Muscle layer of colon (tissue), 2 donors: ENCODE measurements around the gene PALLD.

Experiments
- H3K27ac ChIP-seq: one replicate; pipeline ENCODE4 v1.7.0; 2013; ENCODE audit warnings: low read depth, mild to moderate bottlenecking, low read length, moderate library complexity
- H3K27me3 ChIP-seq, 2 donors: one replicate each; pipeline ENCODE4 v1.7.0; 2013; ENCODE audit warnings: low read length in 2 of 2, mild to moderate bottlenecking in 2 of 2; ENCODE audit not compliant: insufficient read depth in 2 of 2, control insufficient read depth in 1 of 2
- H3K36me3 ChIP-seq: one replicate; pipeline ENCODE4 v1.7.0; 2013; ENCODE audit warnings: mild to moderate bottlenecking, low read length; ENCODE audit not compliant: insufficient read depth
- H3K4me1 ChIP-seq: one replicate; pipeline ENCODE4 v1.7.0; 2013; ENCODE audit warnings: mild to moderate bottlenecking, low read length; ENCODE audit not compliant: insufficient read depth
- H3K4me3 ChIP-seq, 2 donors: one replicate each; pipeline ENCODE4 v1.7.0; 2013; ENCODE audit warnings: low read length in 2 of 2, low read depth in 1 of 2, mild to moderate bottlenecking in 1 of 2, moderate library complexity in 1 of 2
- H3K9ac ChIP-seq: one replicate; pipeline ENCODE4 v1.7.0; 2013; ENCODE audit warnings: low read length
- H3K9me3 ChIP-seq: one replicate; pipeline ENCODE4 v1.7.0; 2013; ENCODE audit warnings: mild to moderate bottlenecking, low read length
- donor health status: abdominal sarcoma.
- donor health status: Adenocarcinoma of cecum.

PALLD gene

GRCh38 chr4:168614281-168615057 lies 117.6 kb downstream of the PALLD start:
- no peaks in the 10 kb centered on the region for H3K36me3 ChIP-seq

GRCh38 chr4:168615294-168616065 lies 118.6 kb downstream of the PALLD start:
- Histone ChIP-seq H3K4me1 (peaks cover 5% of the 10 kb centered on the region), H3K9ac (no peak overlapping the region), H3K9me3 (no peaks in the 10 kb centered on the region), H3K4me3 (no peak overlapping the region), H3K27me3 (no peaks in the 10 kb centered on the region), H3K27ac (no peak overlapping the region), H3K36me3 (no peaks in the 10 kb centered on the region)

More at GRCh38 chr4:168614281-168615057, 117.6 kb downstream of the PALLD start:
- no peaks in the 10 kb centered on the region for H3K4me1 ChIP-seq
- H3K4me3 ChIP-seq, result no peak overlapping the region
- no peak overlapping the region for H3K9ac ChIP-seq
- H3K9me3 ChIP-seq, result no peaks in the 10 kb centered on the region
- H3K27me3 ChIP-seq, result no peaks in the 10 kb centered on the region
- H3K27ac ChIP-seq, result no peak overlapping the region

- no peak overlapping the region for H3K27ac ChIP-seq
Measured at GRCh38 chr4:168618577-168619265, 121.9 kb downstream of the PALLD start.

GRCh38 chr4:168619266-168619631 lies 122.4 kb downstream of the PALLD start:
- no peak overlapping the region for H3K4me3 ChIP-seq
- H3K4me1 ChIP-seq, result peaks cover 21% of the 10 kb centered on the region
- H3K9ac ChIP-seq, result no peak overlapping the region
- H3K27me3 ChIP-seq, result no peaks in the 10 kb centered on the region
- H3K36me3 ChIP-seq, result no peaks in the 10 kb centered on the region
- no peak overlapping the region for H3K27ac ChIP-seq
- no peaks in the 10 kb centered on the region for H3K9me3 ChIP-seq

More at GRCh38 chr4:168618577-168619265, 121.9 kb downstream of the PALLD start:
- no peak overlapping the region for H3K9ac ChIP-seq
- no peaks in the 10 kb centered on the region for H3K9me3 ChIP-seq
- peaks cover 21% of the 10 kb centered on the region for H3K4me1 ChIP-seq
- no peaks in the 10 kb centered on the region for H3K27me3 ChIP-seq
- H3K36me3 ChIP-seq, result no peaks in the 10 kb centered on the region
- no peak overlapping the region for H3K4me3 ChIP-seq

- Histone ChIP-seq H3K27me3 (no peaks in the 10 kb centered on the region), H3K4me1 (peaks cover 21% of the 10 kb centered on the region), H3K4me3 (no peak overlapping the region), H3K9ac (no peak overlapping the region), H3K27ac (no peak overlapping the region), H3K36me3 (no peaks in the 10 kb centered on the region), H3K9me3 (no peaks in the 10 kb centered on the region)
Measured at GRCh38 chr4:168621806-168622589, 125.1 kb downstream of the PALLD start.

GRCh38 chr4:168622600-168622999 lies 125.7 kb downstream of the PALLD start:
- Histone ChIP-seq H3K4me3 (no peak overlapping the region), H3K27me3 (no peaks in the 10 kb centered on the region), H3K9me3 (no peaks in the 10 kb centered on the region), H3K4me1 (peaks cover 21% of the 10 kb centered on the region), H3K9ac (no peak overlapping the region), H3K36me3 (no peaks in the 10 kb centered on the region), H3K27ac (no peak overlapping the region)

GRCh38 chr4:168623011-168623410 lies 126.2 kb downstream of the PALLD start:
- H3K36me3 ChIP-seq, result no peaks in the 10 kb centered on the region

GRCh38 chr4:168623484-168623883 lies 126.6 kb downstream of the PALLD start:
- no peak overlapping the region for H3K27ac ChIP-seq
- no peaks in the 10 kb centered on the region for H3K36me3 ChIP-seq
- no peaks in the 10 kb centered on the region for H3K27me3 ChIP-seq
- peaks cover 21% of the 10 kb centered on the region for H3K4me1 ChIP-seq
- H3K9ac ChIP-seq, result no peak overlapping the region
- H3K4me3 ChIP-seq, result no peak overlapping the region
- H3K9me3 ChIP-seq, result no peaks in the 10 kb centered on the region

More at GRCh38 chr4:168623011-168623410, 126.2 kb downstream of the PALLD start:
- Histone ChIP-seq H3K9me3 (no peaks in the 10 kb centered on the region), H3K4me1 (peaks cover 21% of the 10 kb centered on the region), H3K4me3 (no peak overlapping the region), H3K27me3 (no peaks in the 10 kb centered on the region), H3K27ac (no peak overlapping the region), H3K9ac (no peak overlapping the region)

GRCh38 chr4:168628251-168628650 lies 131.4 kb downstream of the PALLD start:
- Histone ChIP-seq H3K9ac (no peak overlapping the region), H3K9me3 (no peaks in the 10 kb centered on the region), H3K4me1 (no peaks in the 10 kb centered on the region), H3K36me3 (no peaks in the 10 kb centered on the region), H3K4me3 (no peak overlapping the region), H3K27me3 (no peaks in the 10 kb centered on the region), H3K27ac (no peak overlapping the region)

- Histone ChIP-seq H3K27ac (no peak overlapping the region), H3K4me1 (peaks cover 11% of the 10 kb centered on the region), H3K9me3 (no peaks in the 10 kb centered on the region), H3K4me3 (no peak overlapping the region), H3K9ac (no peak overlapping the region), H3K36me3 (no peaks in the 10 kb centered on the region), H3K27me3 (no peaks in the 10 kb centered on the region)
Measured at GRCh38 chr4:168629566-168629965, 132.7 kb downstream of the PALLD start.
